ENCODE results near the gene CROCC2.

Gene CROCC2

GRCh38 chr2:240876035-240876474 is 30.1 kb upstream of the CROCC2 start:
- DNase-seq = no peak

- DNase-seq = no peak
These were observed 29.5 kb upstream of the CROCC2 start for GRCh38 chr2:240876475-240877251.

GRCh38 chr2:240877460-240878340 is 28.4 kb upstream of the CROCC2 start:
- DNase-seq = no peak

- no peak for DNase-seq
These were observed 27.7 kb upstream of the CROCC2 start for GRCh38 chr2:240878341-240878936.

GRCh38 chr2:240879105-240879504 is 27.0 kb upstream of the CROCC2 start:
- DNase-seq = no peak

- no peak for DNase-seq
These were observed 24.2 kb upstream of the CROCC2 start for GRCh38 chr2:240881913-240882312.

GRCh38 chr2:240884221-240884620 is 21.9 kb upstream of the CROCC2 start:
- no peak for DNase-seq

GRCh38 chr2:240884745-240885144 is 21.4 kb upstream of the CROCC2 start:
- no peak for DNase-seq

GRCh38 chr2:240885566-240885965 is 20.6 kb upstream of the CROCC2 start:
- no peak for DNase-seq

GRCh38 chr2:240886023-240886565 is 20.0 kb upstream of the CROCC2 start:
- DNase-seq = no peak

GRCh38 chr2:240886678-240887609 is 19.2 kb upstream of the CROCC2 start:
- DNase-seq = no peak

GRCh38 chr2:240887631-240888030 is 18.5 kb upstream of the CROCC2 start:
- no peak for DNase-seq

GRCh38 chr2:240888130-240888889 is 17.8 kb upstream of the CROCC2 start:
- DNase-seq = no peak

GRCh38 chr2:240888890-240889573 is 17.1 kb upstream of the CROCC2 start:
- no peak for DNase-seq

- DNase-seq = no peak
These were observed 16.3 kb upstream of the CROCC2 start for GRCh38 chr2:240889601-240890560.

- no peak for DNase-seq
These were observed 15.4 kb upstream of the CROCC2 start for GRCh38 chr2:240890691-240891090.

GRCh38 chr2:240891492-240892340 is 14.4 kb upstream of the CROCC2 start:
- DNase-seq = no peak

- DNase-seq = no peak
These were observed 13.8 kb upstream of the CROCC2 start for GRCh38 chr2:240892356-240892755.
